RWPE1 (cell line): Measurements from ENCODE around the gene TEX2.
A peak's percentile ranks its signal among the peaks of the same experiment; 100 is the strongest.

Experiments
- CTCF ChIA-PET: fragments of 350-600 bp; sonication (Branson Sonifier 250); formaldehyde crosslinking; extraction: SDS; loops from one replicate; lab custom pipeline; 2021; lab: Yijun Ruan, JAX
- POLR2A ChIA-PET: fragments of 400-600 bp; formaldehyde crosslinking; extraction: SDS; loops from one replicate; lab custom pipeline; 2020; ENCODE audit warnings: antibody characterized with exemption; ENCODE audit not compliant: low non-redundant PET; lab: Yijun Ruan, JAX
- DNase-seq: peaks from one replicate; pipeline ENCODE4 v3.0.0; 2012; ENCODE audit warnings: low spot score
- H3K27ac ChIP-seq: fragments of 450-650 bp; 2 replicates; pipeline ENCODE4 v1.5.1; 2017
- TF ChIP-seq, protein P1 (sequence below): fragments of 450-650 bp; conservative IDR thresholded peaks from 2 replicates; pipeline ENCODE4 v1.5.1; 2017; ENCODE audit warnings: low read depth, mild to moderate bottlenecking

Gene TEX2

DNA sequence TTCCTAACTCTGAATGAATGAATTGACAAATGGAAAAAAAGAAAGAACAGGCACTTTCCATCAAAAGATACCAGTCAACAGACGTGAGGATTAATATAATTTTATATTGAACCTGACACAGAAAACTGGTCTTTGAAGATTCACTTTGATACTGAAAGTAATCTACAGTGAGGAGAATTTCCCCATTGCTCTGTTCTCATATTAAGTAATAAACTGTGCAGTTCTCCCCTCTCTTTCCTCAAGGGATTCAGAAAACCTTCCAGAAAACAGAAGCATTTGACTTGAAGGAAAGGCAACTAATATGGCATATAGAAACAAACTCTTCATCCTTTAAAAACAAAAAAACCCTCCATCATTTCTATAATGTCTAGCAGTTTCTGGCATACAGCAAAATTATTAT, 2.2 kb downstream of the TEX2 start:
- POLR2A ChIA-PET, result no interaction called here
- CTCF ChIA-PET, result interaction anchor here (0.7 to 1.0 kb wide), 2 partner anchors 44 to 250 kb away, joined by 3 to 4 read pairs; no protein-coding TSS in a partner anchor

DNA sequence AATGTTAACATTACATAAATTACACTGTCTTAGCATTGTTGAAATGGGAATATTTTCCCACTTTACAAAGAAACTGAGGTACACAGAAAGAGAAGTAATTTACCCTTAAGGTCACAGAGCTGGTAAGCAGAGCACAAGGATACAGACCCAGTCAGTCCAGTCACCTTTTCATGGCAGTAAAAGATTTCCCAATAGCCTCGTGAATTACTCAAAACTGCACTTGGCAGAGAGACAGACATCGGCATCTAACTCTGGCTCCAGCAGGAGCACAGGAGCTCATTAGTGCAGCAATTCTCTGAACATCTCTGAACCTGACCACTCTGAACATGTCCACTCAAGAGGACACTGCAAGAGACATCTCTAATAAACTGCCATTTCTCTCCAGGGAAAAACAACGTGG, 3.1 kb downstream of the TEX2 start:
- TF ChIP-seq, protein P1, sequence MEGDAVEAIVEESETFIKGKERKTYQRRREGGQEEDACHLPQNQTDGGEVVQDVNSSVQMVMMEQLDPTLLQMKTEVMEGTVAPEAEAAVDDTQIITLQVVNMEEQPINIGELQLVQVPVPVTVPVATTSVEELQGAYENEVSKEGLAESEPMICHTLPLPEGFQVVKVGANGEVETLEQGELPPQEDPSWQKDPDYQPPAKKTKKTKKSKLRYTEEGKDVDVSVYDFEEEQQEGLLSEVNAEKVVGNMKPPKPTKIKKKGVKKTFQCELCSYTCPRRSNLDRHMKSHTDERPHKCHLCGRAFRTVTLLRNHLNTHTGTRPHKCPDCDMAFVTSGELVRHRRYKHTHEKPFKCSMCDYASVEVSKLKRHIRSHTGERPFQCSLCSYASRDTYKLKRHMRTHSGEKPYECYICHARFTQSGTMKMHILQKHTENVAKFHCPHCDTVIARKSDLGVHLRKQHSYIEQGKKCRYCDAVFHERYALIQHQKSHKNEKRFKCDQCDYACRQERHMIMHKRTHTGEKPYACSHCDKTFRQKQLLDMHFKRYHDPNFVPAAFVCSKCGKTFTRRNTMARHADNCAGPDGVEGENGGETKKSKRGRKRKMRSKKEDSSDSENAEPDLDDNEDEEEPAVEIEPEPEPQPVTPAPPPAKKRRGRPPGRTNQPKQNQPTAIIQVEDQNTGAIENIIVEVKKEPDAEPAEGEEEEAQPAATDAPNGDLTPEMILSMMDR, result no peak
- ChIA-PET CTCF (interaction anchor here (0.8 to 1.0 kb wide), 2 partner anchors 32 to 43 kb away, joined by 3 read pairs; no protein-coding TSS in a partner anchor), POLR2A (interaction anchor here (0.6 to 1.0 kb wide), 2 partner anchors 114 to 397 kb away, joined by 3 to 5 read pairs; no protein-coding TSS in a partner anchor)
- peak; percentile 59 for DNase-seq
- no peak overlapping the region; the same call in 1 of the 2 replicates for H3K27ac ChIP-seq

More for the DNA sequence above, 2.2 kb downstream of the TEX2 start:
- no peak overlapping the region for H3K27ac ChIP-seq
- TF ChIP-seq, protein P1, result no peak
- DNase-seq, result no peak

GRCh38 chr17:64259426-64259825, 3.6 kb downstream of the TEX2 start:
- DNase-seq, result no peak
- TF ChIP-seq, protein P1, result no peak
- H3K27ac ChIP-seq, result no peak overlapping the region
- CTCF ChIA-PET, result interaction anchor here (0.8 kb wide), 1 partner anchor 32 kb away, joined by 3 read pairs; no protein-coding TSS in a partner anchor
- POLR2A ChIA-PET, result interaction anchor here (1.0 kb wide), 1 partner anchor 113 kb away, joined by 5 read pairs; no protein-coding TSS in a partner anchor

DNA sequence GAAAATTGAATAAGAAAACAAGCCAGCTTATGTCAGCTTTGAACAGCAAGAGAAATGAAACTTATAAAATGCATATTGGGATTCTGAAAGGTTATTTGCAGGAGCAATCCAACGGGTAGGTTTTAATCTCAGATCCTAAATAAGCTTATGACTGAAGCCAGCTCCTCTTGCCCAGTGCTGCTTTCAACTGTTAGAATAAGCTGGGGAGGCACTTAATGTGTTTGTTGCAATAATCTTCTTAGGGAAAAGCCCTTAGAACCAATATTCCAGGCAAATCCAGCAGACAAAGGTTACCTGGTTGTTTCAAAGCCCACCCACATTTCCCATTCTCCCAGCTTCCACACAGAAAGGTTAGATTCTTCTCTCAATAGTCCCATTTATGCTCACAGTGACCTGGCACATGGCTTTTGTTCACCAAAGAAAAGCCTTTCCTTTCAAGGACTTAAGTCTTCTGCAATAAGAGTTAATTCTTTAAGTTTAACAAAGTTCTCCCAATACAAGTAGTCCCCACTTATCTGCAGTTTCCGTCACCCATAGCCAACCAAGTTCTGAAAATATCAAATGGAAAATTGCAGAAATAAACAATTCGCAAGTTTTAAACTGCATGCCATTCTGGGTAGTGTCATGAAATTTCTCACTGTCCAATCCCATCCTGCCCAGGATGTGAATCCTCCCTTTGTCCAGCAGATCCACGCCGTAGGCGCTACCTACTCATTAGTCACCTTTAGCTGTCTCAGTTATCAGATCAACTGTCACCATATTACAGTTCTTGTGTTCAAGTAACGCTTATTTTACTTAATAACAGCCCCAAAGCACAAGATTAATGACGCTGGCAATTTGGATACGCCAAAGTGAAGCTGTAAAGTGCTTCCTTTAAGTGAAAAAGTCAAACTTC, 5.9 kb downstream of the TEX2 start:
- DNase-seq, result peak; percentile 63
- TF ChIP-seq, protein P1, result no peak
- CTCF ChIA-PET, result no interaction called here
- H3K27ac ChIP-seq, result no peak overlapping the region
- POLR2A ChIA-PET, result no interaction called here

GRCh38 chr17:64255764-64256163, 7.3 kb downstream of the TEX2 start:
- TF ChIP-seq, protein P1, result no peak
- POLR2A ChIA-PET, result no interaction called here

DNA sequence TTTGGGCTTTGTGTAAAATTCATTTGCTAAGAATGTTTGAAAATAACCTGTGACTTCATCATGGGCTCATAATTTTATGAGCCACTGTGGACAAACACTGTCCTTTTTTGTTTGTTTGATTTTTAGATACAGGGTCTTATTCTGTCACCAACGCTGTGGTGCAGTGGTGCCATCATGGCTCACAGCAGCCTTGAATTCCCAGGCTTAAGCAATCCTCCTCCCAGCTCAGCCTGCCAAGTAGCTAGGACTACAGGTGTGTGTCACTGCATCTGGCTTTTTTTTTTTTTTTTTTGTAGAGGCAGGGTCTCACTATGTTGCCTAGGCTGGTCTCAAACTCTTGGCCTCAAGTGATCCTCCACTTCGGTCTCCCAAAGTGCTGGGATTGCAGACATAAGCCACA, 8.3 kb downstream of the TEX2 start:
- no peak for DNase-seq
- TF ChIP-seq, protein P1, result no peak
- CTCF ChIA-PET, result interaction anchor here (0.6 kb wide), 1 partner anchor 27 kb away, joined by 4 read pairs; no protein-coding TSS in a partner anchor
- H3K27ac ChIP-seq, result no peak overlapping the region
- POLR2A ChIA-PET, result no interaction called here

More at GRCh38 chr17:64255764-64256163, 7.3 kb downstream of the TEX2 start:
- no peak for DNase-seq
- CTCF ChIA-PET, result no interaction called here
- H3K27ac ChIP-seq, result no peak overlapping the region; the same call in 1 of the 2 replicates
